Measurements from ENCODE around the gene THY1. TPM values are rescaled to one million over a fixed set of nuclear protein-coding genes. Genes with fewer than 3 reads are reported as not detected.

Gene THY1
- polyA plus RNA-seq, 1 experiment: 1,905 TPM

DNA sequence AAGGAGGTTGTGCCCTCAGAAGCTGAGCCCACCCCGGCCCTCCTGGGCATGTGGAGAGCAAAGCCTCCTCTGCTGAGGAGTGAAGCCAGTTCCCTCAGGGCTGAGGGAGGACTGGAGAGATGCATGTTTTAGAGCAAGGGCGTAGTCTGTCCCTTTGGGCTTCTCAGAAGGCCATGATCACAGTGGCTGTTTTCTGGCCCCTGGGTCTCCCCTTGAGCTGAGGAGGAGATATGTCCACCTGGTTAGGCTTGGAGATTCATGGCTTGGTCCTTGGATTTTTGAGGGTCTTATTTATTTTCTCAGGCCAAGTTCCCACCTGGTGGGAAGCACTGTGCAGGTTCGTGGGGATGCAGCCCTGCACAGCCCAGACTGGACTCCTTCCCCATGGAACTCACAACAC lies 46.5 kb upstream of the THY1 start:
- ChIA-PET POLR2A (no interaction called here), CTCF (interaction anchor here (1.1 to 9.5 kb wide), 6 partner anchors 23 to 145 kb away, joined by 3 to 189 read pairs (median 7); partner anchors contain the start of gene C1QTNF5)
- Histone ChIP-seq H3K27me3 (ENCODE audit: control insufficient read depth, insufficient read depth, low read length) (no peaks in the 10 kb centered on the region), H3K36me3 (ENCODE audit: control insufficient read depth, insufficient read depth, low read length) (no peaks in the 10 kb centered on the region), H3K4me3 (ENCODE audit: low read depth, low read length) (no peak overlapping the region)
- TF ChIP-seq, protein P1, sequence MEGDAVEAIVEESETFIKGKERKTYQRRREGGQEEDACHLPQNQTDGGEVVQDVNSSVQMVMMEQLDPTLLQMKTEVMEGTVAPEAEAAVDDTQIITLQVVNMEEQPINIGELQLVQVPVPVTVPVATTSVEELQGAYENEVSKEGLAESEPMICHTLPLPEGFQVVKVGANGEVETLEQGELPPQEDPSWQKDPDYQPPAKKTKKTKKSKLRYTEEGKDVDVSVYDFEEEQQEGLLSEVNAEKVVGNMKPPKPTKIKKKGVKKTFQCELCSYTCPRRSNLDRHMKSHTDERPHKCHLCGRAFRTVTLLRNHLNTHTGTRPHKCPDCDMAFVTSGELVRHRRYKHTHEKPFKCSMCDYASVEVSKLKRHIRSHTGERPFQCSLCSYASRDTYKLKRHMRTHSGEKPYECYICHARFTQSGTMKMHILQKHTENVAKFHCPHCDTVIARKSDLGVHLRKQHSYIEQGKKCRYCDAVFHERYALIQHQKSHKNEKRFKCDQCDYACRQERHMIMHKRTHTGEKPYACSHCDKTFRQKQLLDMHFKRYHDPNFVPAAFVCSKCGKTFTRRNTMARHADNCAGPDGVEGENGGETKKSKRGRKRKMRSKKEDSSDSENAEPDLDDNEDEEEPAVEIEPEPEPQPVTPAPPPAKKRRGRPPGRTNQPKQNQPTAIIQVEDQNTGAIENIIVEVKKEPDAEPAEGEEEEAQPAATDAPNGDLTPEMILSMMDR (IDR thresholded peaks at IDR 0.05; ENCODE audit: insufficient read depth, low read depth, low read length): no peak
- DNase-seq (ENCODE audit: low read depth): no peak

DNA sequence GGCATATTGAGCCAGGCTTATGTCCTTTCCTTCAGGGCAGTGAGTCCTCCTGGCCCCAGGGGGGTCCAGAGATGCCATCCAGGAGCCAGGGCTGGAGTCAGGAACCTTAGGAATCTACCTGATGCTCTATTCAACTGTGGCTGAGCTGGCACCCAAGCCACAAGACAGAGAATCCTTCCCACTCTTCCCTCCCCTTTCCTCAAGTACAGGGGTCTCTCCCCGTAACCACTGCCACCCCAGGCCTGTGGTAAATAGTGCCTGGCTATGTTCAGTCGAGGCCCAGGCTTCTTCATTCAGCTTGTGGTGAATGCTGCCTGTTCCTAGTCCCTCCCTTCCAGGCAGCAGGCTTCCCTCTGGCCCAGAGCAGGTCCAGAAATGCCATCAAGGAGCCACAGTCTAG lies 45.5 kb upstream of the THY1 start:
- TF ChIP-seq, protein P1 (IDR thresholded peaks at IDR 0.05; ENCODE audit: insufficient read depth, low read depth, low read length): no peak
- no peak for DNase-seq (ENCODE audit: low read depth)
- Histone ChIP-seq H3K4me3 (ENCODE audit: low read depth, low read length) (no peak overlapping the region), H3K27me3 (ENCODE audit: control insufficient read depth, insufficient read depth, low read length) (no peaks in the 10 kb centered on the region), H3K36me3 (ENCODE audit: control insufficient read depth, insufficient read depth, low read length) (no peaks in the 10 kb centered on the region)
- ChIA-PET POLR2A (no interaction called here), CTCF (interaction anchor here (1.4 to 5.2 kb wide), 4 partner anchors 22 to 129 kb away, joined by 3 to 43 read pairs (median 8); partner anchors contain the start of genes C1QTNF5 and THY1)

DNA sequence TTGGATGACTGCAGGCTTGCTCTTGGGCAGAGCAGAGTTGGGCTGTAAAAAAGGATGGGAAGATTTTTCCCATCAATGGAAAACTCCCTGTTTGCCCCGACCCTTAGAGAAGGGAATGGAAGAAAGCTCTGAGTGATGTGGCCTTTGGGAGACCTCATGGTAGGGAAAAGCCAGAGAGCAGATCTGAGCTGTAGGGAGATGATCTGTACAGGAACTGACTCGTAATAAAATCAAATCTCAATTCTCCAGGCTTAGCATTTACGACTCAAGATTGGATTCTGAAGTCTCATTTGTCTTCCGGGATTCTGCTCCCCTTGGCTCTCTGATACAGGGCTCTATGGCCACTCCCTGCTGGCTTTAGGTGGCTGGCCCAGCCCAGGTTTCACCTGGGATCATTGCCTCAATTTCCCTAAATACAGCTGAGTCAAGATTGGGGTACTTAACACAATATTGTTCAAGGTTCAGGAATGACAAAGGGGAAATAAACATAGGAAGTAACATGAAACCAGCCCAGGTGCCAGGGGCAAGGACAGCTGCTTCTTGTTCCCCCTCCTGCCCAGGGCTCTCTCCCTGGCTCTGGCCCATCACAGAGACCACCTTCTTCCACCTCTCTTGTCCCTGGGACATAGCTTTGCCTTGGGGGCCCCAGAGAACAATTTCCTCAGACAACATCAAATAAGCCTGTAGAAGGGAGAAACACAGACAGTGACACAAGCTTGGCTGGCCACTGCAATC lies 38.4 kb upstream of the THY1 start:
- ChIA-PET POLR2A (no interaction called here), CTCF (interaction anchor here (1.1 to 3.8 kb wide), 8 partner anchors 9 to 105 kb away, joined by 4 to 18 read pairs (median 6); partner anchors contain the start of gene USP2)
- no peaks in the 10 kb centered on the region for H3K27me3 ChIP-seq (ENCODE audit: control insufficient read depth, insufficient read depth, low read length)
- no peaks in the 10 kb centered on the region for H3K36me3 ChIP-seq (ENCODE audit: control insufficient read depth, insufficient read depth, low read length)
- TF ChIP-seq, protein P1 (IDR thresholded peaks at IDR 0.05; ENCODE audit: insufficient read depth, low read depth, low read length): no peak
- no peak overlapping the region for H3K4me3 ChIP-seq (ENCODE audit: low read depth, low read length)
- no peak for DNase-seq (ENCODE audit: low read depth)

DNA sequence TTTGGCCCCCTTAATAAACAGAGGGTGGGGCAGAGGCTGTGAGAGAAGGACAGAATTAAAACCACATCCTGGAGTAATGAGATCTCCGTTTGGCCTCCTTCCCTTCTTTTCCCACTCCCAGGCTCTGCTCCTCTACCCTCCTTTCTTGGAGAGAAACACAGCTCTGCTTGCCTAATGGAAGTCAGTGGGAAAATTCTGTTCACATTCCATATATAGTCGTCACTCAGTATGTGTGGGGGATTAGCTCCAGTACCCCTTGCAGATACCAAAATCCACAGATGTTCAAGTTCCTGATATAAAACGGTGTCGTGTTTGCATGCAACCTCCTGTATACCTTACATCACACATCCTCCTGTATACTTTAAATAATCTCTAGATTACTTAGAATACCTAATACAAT lies 37.6 kb upstream of the THY1 start:
- DNase-seq (ENCODE audit: low read depth): no peak
- H3K27me3 ChIP-seq (ENCODE audit: control insufficient read depth, insufficient read depth, low read length): no peaks in the 10 kb centered on the region
- no peak overlapping the region for H3K4me3 ChIP-seq (ENCODE audit: low read depth, low read length)
- no peaks in the 10 kb centered on the region for H3K36me3 ChIP-seq (ENCODE audit: control insufficient read depth, insufficient read depth, low read length)
- CTCF ChIA-PET: interaction anchor here (1.2 to 3.8 kb wide), 5 partner anchors 10 to 104 kb away, joined by 4 to 18 read pairs (median 8); partner anchors contain the start of gene USP2
- POLR2A ChIA-PET: no interaction called here
- TF ChIP-seq, protein P1 (IDR thresholded peaks at IDR 0.05; ENCODE audit: insufficient read depth, low read depth, low read length): no peak

DNA sequence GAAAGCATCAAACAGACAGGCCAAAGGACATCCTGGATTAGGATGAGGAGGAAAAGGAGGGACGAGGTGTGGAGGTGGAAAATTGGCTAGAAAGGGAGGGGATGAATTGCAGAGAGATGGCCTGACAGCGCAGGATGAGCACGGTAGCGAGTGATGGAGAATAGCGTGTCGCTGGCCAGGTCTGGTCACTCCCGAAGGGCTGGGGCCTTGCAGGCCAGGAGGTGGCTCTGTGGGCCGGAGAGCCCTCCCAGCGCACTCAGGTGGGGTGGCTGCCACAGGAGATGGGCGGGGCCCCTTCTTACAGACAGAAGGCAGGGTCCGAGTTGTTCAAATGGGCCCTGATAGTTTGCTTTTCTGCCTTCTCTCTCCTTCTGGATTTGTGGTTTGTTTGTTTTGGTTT lies 37.1 kb upstream of the THY1 start:
- no peak overlapping the region for H3K4me3 ChIP-seq (ENCODE audit: low read depth, low read length)
- POLR2A ChIA-PET: no interaction called here

More for the DNA sequence above, 37.1 kb upstream of the THY1 start:
- H3K27me3 ChIP-seq (ENCODE audit: control insufficient read depth, insufficient read depth, low read length): no peaks in the 10 kb centered on the region
- DNase-seq (ENCODE audit: low read depth): no peak
- TF ChIP-seq, protein P1 (IDR thresholded peaks at IDR 0.05; ENCODE audit: insufficient read depth, low read depth, low read length): no peak
- no peaks in the 10 kb centered on the region for H3K36me3 ChIP-seq (ENCODE audit: control insufficient read depth, insufficient read depth, low read length)
- CTCF ChIA-PET: interaction anchor here (1.6 to 3.8 kb wide), 4 partner anchors 15 to 104 kb away, joined by 6 to 18 read pairs (median 8); partner anchors contain the start of gene USP2

Measured in BJ (cell line).